Stimulated activated naive CD8-positive, alpha-beta T cell treated with anti-CD3 and anti-CD28 coated beads, Interleukin-15, Interleukin-2, amounts not matched to agents 100 ng/mL and 50 ng/mL, for 24 hours (primary cell): ENCODE data around the gene DEFB124.
"Not testable (repeated sequence)": the region's sequence is repeated elsewhere in the genome, so short reads cannot be mapped to it uniquely, and the experiment has no call there.

Source experiments
- H3K27ac Mint-ChIP-seq: one replicate; pipeline ENCODE4 v1.8.0; 2021; ENCODE audit warnings: mild to moderate bottlenecking, mixed read lengths
- H3K27me3 Mint-ChIP-seq: one replicate; pipeline ENCODE4 v1.8.0; 2021; ENCODE audit warnings: mixed read lengths
- H3K36me3 Mint-ChIP-seq: one replicate; pipeline ENCODE4 v1.8.0; 2021; ENCODE audit warnings: low read depth, mixed read lengths
- H3K4me1 Mint-ChIP-seq: one replicate; pipeline ENCODE4 v1.8.0; 2021; ENCODE audit warnings: low read depth, mixed read lengths
- H3K4me3 Mint-ChIP-seq: one replicate; pipeline ENCODE4 v1.8.0; 2021; ENCODE audit warnings: mild to moderate bottlenecking, mixed read lengths
- H3K9me3 Mint-ChIP-seq: one replicate; pipeline ENCODE4 v1.8.0; 2021; ENCODE audit warnings: mixed read lengths

Gene DEFB124

DNA sequence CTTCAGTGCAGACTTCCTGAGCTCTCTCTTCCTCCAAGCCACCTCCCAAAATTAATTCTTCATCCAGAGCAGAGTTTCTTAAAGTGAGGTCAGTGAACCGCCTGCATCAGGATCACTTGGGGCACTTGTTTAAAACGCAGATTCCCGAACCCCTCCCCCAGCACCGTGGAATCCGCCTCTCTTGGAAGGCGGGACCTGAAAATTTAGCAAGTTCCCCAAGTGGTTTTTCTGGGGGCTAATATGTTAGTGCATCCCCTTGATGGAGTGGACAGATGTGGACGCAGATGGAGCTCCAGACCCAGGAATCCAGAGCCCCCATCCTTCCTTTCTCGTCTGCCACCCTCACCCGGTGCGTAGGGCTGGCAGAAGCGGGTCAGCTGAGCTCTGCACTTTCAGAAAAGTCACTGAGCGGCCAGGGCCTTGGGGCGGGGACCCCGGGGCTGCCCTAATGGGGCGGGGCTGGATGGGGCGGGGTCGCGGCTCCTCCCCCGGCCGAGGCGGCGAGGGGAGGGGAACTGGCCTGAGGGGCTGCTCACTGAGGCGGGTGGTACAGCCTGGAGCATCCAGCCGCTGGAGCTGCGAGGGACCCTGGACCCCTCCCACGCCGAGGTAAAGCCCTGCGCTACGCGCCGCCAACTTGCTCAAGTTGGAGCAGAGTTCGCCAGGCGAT lies at the start of gene DEFB124, which contains the start of gene REM1:
DEFB124 (minus strand) TSS at position 370 of the 670 bp plus-strand sequence. CDS start 2,114 bp downstream, outside the sequence.
REM1 (plus strand) TSS at position 531 of the 670 bp plus-strand sequence. CDS start 1,158 bp downstream, outside the sequence.
- H3K4me1 Mint-ChIP-seq: peaks cover 15% of the 10 kb centered on the region

GRCh38 chr20:31523361-31524283 lies 48.7 kb upstream of the DEFB124 start:
- peaks cover 52% of the 10 kb centered on the region for H3K4me1 Mint-ChIP-seq
- H3K36me3 Mint-ChIP-seq: peaks cover 69% of the 10 kb centered on the region
- H3K9me3 Mint-ChIP-seq: no peaks in the 10 kb centered on the region
- H3K27ac Mint-ChIP-seq: no peak overlapping the region
- H3K27me3 Mint-ChIP-seq: no peaks in the 10 kb centered on the region
- H3K4me3 Mint-ChIP-seq: no peak overlapping the region

More for the DNA sequence above, at the start of gene DEFB124, which contains the start of gene REM1:
- no peak within 1 kb of the TSS for H3K4me3 Mint-ChIP-seq
- H3K9me3 Mint-ChIP-seq: peaks cover 4% of the 10 kb centered on the region
- H3K27me3 Mint-ChIP-seq: peaks cover 51% of the 10 kb centered on the region
- peaks cover 4% of the 10 kb centered on the region for H3K36me3 Mint-ChIP-seq
- no peak within 1 kb of the TSS for H3K27ac Mint-ChIP-seq

DNA sequence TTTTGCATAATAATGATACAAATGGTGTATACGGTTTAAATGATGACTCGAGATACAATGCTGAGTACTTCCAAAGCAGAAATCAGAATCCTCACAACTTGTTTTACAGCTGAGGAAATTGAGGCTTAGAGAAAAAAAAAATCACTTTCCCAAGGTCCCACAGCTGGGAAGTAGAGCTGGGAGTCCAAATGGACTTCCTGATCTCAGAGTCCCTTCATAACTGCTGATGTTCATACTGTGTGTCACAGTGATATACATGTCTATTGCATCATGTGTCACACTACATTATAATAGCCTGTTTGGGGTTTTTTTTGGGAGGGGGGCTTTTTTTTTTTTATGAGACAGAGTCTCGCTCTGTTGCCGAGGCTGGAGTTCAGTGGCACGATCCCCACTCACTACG lies 47.8 kb upstream of the DEFB124 start:
- H3K4me1 Mint-ChIP-seq: peaks cover 52% of the 10 kb centered on the region
- peak overlapping the region; percentile 6 for H3K27ac Mint-ChIP-seq
- no peaks in the 10 kb centered on the region for H3K9me3 Mint-ChIP-seq
- peaks cover 62% of the 10 kb centered on the region for H3K36me3 Mint-ChIP-seq
- H3K4me3 Mint-ChIP-seq: no peak overlapping the region
- no peaks in the 10 kb centered on the region for H3K27me3 Mint-ChIP-seq

- H3K27ac Mint-ChIP-seq, H3K27me3 Mint-ChIP-seq, H3K4me3 Mint-ChIP-seq, H3K9me3 Mint-ChIP-seq: not testable (repeated sequence)
- Mint-ChIP-seq H3K36me3 (peaks cover 48% of the 10 kb centered on the region), H3K4me1 (peaks cover 52% of the 10 kb centered on the region)
Measured at GRCh38 chr20:31521267-31521666, 46.3 kb upstream of the DEFB124 start.

DNA sequence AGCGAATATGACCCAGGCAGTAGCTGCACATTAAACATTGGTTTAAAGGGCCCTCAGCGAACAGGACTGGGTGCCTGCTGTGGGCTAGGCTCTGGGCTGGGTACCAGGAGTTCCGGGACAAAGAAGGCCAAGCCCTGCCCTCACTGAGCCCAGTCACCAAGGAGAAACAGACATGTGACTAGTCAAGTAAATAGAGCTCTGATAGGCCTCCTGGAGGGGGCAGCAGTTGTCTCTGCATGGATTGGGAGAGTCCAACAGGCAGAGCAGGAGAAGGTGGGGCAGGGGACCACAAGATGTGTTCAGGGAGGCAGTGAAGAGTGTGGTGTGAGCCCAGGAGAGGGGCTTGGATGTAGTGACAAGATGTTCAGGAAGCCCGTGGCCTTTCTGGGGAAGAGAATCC lies 42.4 kb upstream of the DEFB124 start:
- Mint-ChIP-seq H3K36me3 (peaks cover 29% of the 10 kb centered on the region), H3K27me3 (no peaks in the 10 kb centered on the region), H3K9me3 (no peaks in the 10 kb centered on the region), H3K27ac (no peak overlapping the region), H3K4me1 (peaks cover 33% of the 10 kb centered on the region), H3K4me3 (no peak overlapping the region)

- H3K27me3 Mint-ChIP-seq: no peaks in the 10 kb centered on the region
- no peaks in the 10 kb centered on the region for H3K9me3 Mint-ChIP-seq
- peaks cover 28% of the 10 kb centered on the region for H3K4me1 Mint-ChIP-seq
- no peak overlapping the region for H3K4me3 Mint-ChIP-seq
- no peak overlapping the region for H3K27ac Mint-ChIP-seq
- peaks cover 25% of the 10 kb centered on the region for H3K36me3 Mint-ChIP-seq
Measured at GRCh38 chr20:31516651-31517050, 41.7 kb upstream of the DEFB124 start.

DNA sequence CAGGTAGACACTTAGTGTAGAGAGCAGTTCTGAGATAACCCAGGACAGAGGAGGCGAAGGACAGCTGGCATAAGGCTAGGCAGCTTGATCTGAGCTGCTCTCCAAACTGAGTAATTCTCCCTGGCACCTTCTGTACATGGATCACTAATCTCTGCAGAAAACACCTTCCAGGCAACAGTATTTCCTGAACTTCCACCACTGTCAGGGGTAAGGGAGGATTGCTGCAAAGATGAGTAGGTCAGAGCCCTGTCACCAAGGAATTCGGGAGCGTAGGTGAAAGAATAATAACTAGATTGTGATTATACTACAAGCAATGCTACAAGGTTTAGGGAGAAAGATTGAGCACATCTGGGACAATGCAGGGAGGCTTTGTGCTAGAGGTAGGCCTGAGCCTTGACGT lies 41.2 kb upstream of the DEFB124 start:
- no peaks in the 10 kb centered on the region for H3K9me3 Mint-ChIP-seq
- H3K4me3 Mint-ChIP-seq: no peak overlapping the region
- H3K4me1 Mint-ChIP-seq: peaks cover 23% of the 10 kb centered on the region
- peaks cover 21% of the 10 kb centered on the region for H3K36me3 Mint-ChIP-seq
- no peaks in the 10 kb centered on the region for H3K27me3 Mint-ChIP-seq
- no peak overlapping the region for H3K27ac Mint-ChIP-seq

GRCh38 chr20:31515775-31516107 lies 40.8 kb upstream of the DEFB124 start:
- no peaks in the 10 kb centered on the region for H3K9me3 Mint-ChIP-seq
- peaks cover 19% of the 10 kb centered on the region for H3K4me1 Mint-ChIP-seq
- no peak overlapping the region for H3K27ac Mint-ChIP-seq
- no peak overlapping the region for H3K4me3 Mint-ChIP-seq
- H3K36me3 Mint-ChIP-seq: peaks cover 17% of the 10 kb centered on the region
- H3K27me3 Mint-ChIP-seq: no peaks in the 10 kb centered on the region

GRCh38 chr20:31515072-31515774 lies 40.3 kb upstream of the DEFB124 start:
- Mint-ChIP-seq H3K27me3 (no peaks in the 10 kb centered on the region), H3K36me3 (peaks cover 12% of the 10 kb centered on the region), H3K4me1 (peaks cover 14% of the 10 kb centered on the region), H3K27ac (no peak overlapping the region), H3K4me3 (no peak overlapping the region), H3K9me3 (no peaks in the 10 kb centered on the region)

- Mint-ChIP-seq H3K27ac (peak within 1 kb of the TSS; percentile 45), H3K4me3 (no peak within 1 kb of the TSS), H3K36me3 (peaks cover 7% of the 10 kb centered on the region), H3K4me1 (peaks cover 8% of the 10 kb centered on the region), H3K27me3 (no peaks in the 10 kb centered on the region), H3K9me3 (no peaks in the 10 kb centered on the region)
Measured at GRCh38 chr20:31514154-31515071, 39.5 kb upstream of the DEFB124 start, which contains the start of gene HM13. Gene HM13 (plus strand): TSS chr20:31514442. CDS start chr20:31514552, 110 bp downstream.

- Mint-ChIP-seq H3K36me3 (no peaks in the 10 kb centered on the region), H3K27me3 (peaks cover 15% of the 10 kb centered on the region), H3K9me3 (no peaks in the 10 kb centered on the region), H3K4me3 (no peak overlapping the region), H3K27ac (no peak overlapping the region), H3K4me1 (no peaks in the 10 kb centered on the region)
Measured at GRCh38 chr20:31508517-31509244, 33.8 kb upstream of the DEFB124 start.

GRCh38 chr20:31505903-31506302 lies 31.0 kb upstream of the DEFB124 start:
- no peaks in the 10 kb centered on the region for H3K9me3 Mint-ChIP-seq
- peaks cover 15% of the 10 kb centered on the region for H3K27me3 Mint-ChIP-seq
- no peak overlapping the region for H3K4me3 Mint-ChIP-seq

DNA sequence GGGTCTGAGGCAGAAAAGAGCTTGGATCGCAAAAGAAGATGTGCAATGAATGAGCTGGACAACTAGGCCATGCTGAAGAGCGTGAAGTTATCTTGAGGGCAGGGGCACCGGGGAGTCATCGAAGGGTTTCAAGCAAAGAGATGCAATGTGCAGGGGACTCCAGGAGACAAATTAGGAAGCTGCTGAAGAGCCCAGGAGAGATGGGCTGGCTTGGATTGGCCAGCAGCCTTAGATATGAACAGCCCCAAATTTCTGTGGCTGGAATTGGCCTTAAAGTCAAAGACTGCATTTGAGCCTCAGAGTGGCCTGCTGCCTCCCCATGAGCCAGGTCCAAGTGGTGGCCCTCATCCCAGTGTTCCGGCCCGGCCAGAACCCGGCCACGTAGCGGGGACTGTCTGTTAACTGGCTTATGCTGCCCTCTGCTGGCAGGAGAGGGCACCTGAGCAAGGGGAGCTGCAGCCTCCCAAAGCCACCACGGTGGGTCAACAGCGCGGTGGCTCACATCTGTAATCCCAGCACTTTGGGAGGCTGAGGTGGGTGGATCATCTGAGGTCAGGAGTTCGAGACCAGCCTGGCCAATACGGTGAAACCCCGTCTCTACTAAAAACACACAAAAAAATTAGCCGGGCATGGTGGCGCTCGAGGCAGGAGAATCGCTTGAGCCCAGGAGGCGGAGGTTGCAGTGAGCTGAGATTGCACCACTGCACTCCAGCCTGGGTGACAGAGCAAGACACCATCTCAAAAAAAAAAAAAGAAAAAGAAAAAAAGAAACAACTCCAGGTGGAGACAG lies 28.2 kb upstream of the DEFB124 start:
- H3K4me3 Mint-ChIP-seq, H3K9me3 Mint-ChIP-seq: not testable (repeated sequence)

More at GRCh38 chr20:31505903-31506302, 31.0 kb upstream of the DEFB124 start:
- no peak overlapping the region for H3K27ac Mint-ChIP-seq
- no peaks in the 10 kb centered on the region for H3K36me3 Mint-ChIP-seq
- no peaks in the 10 kb centered on the region for H3K4me1 Mint-ChIP-seq

More for the DNA sequence above, 28.2 kb upstream of the DEFB124 start:
- H3K27me3 Mint-ChIP-seq, H3K27ac Mint-ChIP-seq, H3K36me3 Mint-ChIP-seq, H3K4me1 Mint-ChIP-seq: not testable (repeated sequence)
